SU-DHL-6 (cell line): Measurements from ENCODE around the gene ID2.

Source experiments
- H2AFZ ChIP-seq: fragments of 200-600 bp; sonication (generic); 2 replicates; pipeline ENCODE4 v1.6.1; 2014; ENCODE audit warnings: low read depth, mild to moderate bottlenecking, moderate library complexity, mixed read lengths, antibody characterized with exemption, low read length; ENCODE audit not compliant: severe bottlenecking
- H3F3A ChIP-seq: fragments of 200-600 bp; shearing (Covaris generic); 2 replicates; pipeline ENCODE4 v1.6.0; 2016; ENCODE audit warnings: antibody characterized with exemption, mild to moderate bottlenecking; ENCODE audit not compliant: insufficient read depth
- H3K27ac ChIP-seq: fragments of 200-600 bp; sonication (generic); 2 replicates; pipeline ENCODE4 v1.5.1; 2016; ENCODE audit warnings: low read depth, mild to moderate bottlenecking, low read length, moderate library complexity, mixed read lengths
- H3K27me3 ChIP-seq: fragments of 200-600 bp; sonication (generic), shearing (Covaris generic); 2 replicates; pipeline ENCODE4 v1.6.0; 2014; ENCODE audit warnings: mild to moderate bottlenecking, low read length
- H3K36me3 ChIP-seq: fragments of 200-600 bp; sonication (generic); 2 replicates; pipeline ENCODE4 v1.6.1; 2014; ENCODE audit warnings: mild to moderate bottlenecking, low read length, mixed read lengths
- H3K4me2 ChIP-seq: fragments of 300-600, 200-600 bp; shearing (Covaris generic), sonication (generic); 2 replicates; pipeline ENCODE4 v1.6.0; 2014; ENCODE audit warnings: low read length, low read depth, mild to moderate bottlenecking; ENCODE audit not compliant: poor library complexity, severe bottlenecking
- H3K4me3 ChIP-seq: fragments of 200-600 bp; sonication (generic); 2 replicates; pipeline ENCODE4 v1.5.1; 2014; ENCODE audit warnings: antibody characterized with exemption, low read length, mild to moderate bottlenecking, mixed read lengths; ENCODE audit not compliant: insufficient read depth, poor library complexity, severe bottlenecking
- H3K79me2 ChIP-seq: fragments of 200-600 bp; sonication (generic); 2 replicates; pipeline ENCODE4 v1.6.1; 2014; ENCODE audit warnings: mild to moderate bottlenecking, low read length, moderate library complexity; ENCODE audit not compliant: insufficient read depth
- H3K9ac ChIP-seq: fragments of 200-600 bp; sonication (generic); 2 replicates; pipeline ENCODE4 v1.7.0; 2014; ENCODE audit warnings: mild to moderate bottlenecking, low read length
- H3K9me2 ChIP-seq: fragments of 200-600 bp; sonication (generic); replicated peaks from 2 replicates; pipeline ENCODE4 v1.6.1; 2014; ENCODE audit warnings: low read length; ENCODE audit not compliant: insufficient read depth
- H3K9me3 ChIP-seq: fragments of 200-600 bp; sonication (generic); 2 replicates; pipeline ENCODE4 v1.6.1; 2014; ENCODE audit warnings: low read length, mixed read lengths; ENCODE audit not compliant: insufficient read depth
- H4K20me1 ChIP-seq: fragments of 200-600 bp; sonication (generic); 2 replicates; pipeline ENCODE4 v1.6.1; 2014; ENCODE audit warnings: low read depth, mild to moderate bottlenecking, antibody characterized with exemption, low read length, moderate library complexity, mixed read lengths
- CTCF ChIP-seq: fragments of 200-600 bp; sonication (generic); IDR thresholded peaks from one replicate; pipeline ENCODE4 v1.5.1; 2017; ENCODE audit warnings: antibody characterized with exemption, mild to moderate bottlenecking, low read length, moderate library complexity; ENCODE audit not compliant: insufficient read depth, poor library complexity, severe bottlenecking
- EZH2phosphoT487 ChIP-seq: fragments of 200-600 bp; sonication (generic), shearing (Covaris generic); conservative IDR thresholded peaks from 2 replicates; pipeline ENCODE4 v1.6.1; 2018; ENCODE audit warnings: mild to moderate bottlenecking, antibody characterized with exemption, low read length, moderate library complexity, mixed read lengths

ID2 gene

GRCh38 chr2:8681786-8682692 is at the start of gene ID2:
TSS of gene ID2 (plus strand) at chr2:8682056. CDS start at chr2:8682166, 110 bp downstream.
- Histone ChIP-seq H3K4me2 (peak within 1 kb of the TSS; percentile 93), H3F3A (peaks cover 27% of the 10 kb centered on the region), H2AFZ (peak within 1 kb of the TSS; percentile 58), H3K27ac (peak within 1 kb of the TSS; percentile 62), H3K9me3 (no peaks in the 10 kb centered on the region), H3K4me3 (peak within 1 kb of the TSS; percentile 77), H3K9me2 (no peaks in the 10 kb centered on the region), H3K79me2 (no peaks in the 10 kb centered on the region; the same call in 1 of the 2 replicates), H3K9ac (peak within 1 kb of the TSS; percentile 65), H3K36me3 (no peaks in the 10 kb centered on the region), H3K27me3 (no peaks in the 10 kb centered on the region), H4K20me1 (no peaks in the 10 kb centered on the region)
- TF ChIP-seq EZH2phosphoT487 (no peak), CTCF (no peak)

- H3K9me3 ChIP-seq: no peaks in the 10 kb centered on the region
- no peak overlapping the region for H3K9ac ChIP-seq
- no peak for TF ChIP-seq EZH2phosphoT487
- no peak for TF ChIP-seq CTCF
- H4K20me1 ChIP-seq: no peaks in the 10 kb centered on the region
- H3K79me2 ChIP-seq: no peaks in the 10 kb centered on the region
- no peak overlapping the region for H2AFZ ChIP-seq
- no peaks in the 10 kb centered on the region for H3F3A ChIP-seq
- no peak overlapping the region for H3K4me3 ChIP-seq
- H3K36me3 ChIP-seq: no peaks in the 10 kb centered on the region
- H3K4me2 ChIP-seq: no peak overlapping the region
- H3K27ac ChIP-seq: no peak overlapping the region
- H3K9me2 ChIP-seq: no peaks in the 10 kb centered on the region
- H3K27me3 ChIP-seq: no peaks in the 10 kb centered on the region
Observed at GRCh38 chr2:8632755-8633154, 49.1 kb upstream of the ID2 start.

- H3K9me2 ChIP-seq: no peaks in the 10 kb centered on the region
- no peak for TF ChIP-seq EZH2phosphoT487
- TF ChIP-seq CTCF: no peak
- no peak overlapping the region for H3K27ac ChIP-seq
- no peak overlapping the region for H3K9ac ChIP-seq
- no peak overlapping the region for H3K4me2 ChIP-seq
- no peaks in the 10 kb centered on the region for H3K79me2 ChIP-seq
- no peaks in the 10 kb centered on the region for H3K36me3 ChIP-seq
- H3K27me3 ChIP-seq: no peaks in the 10 kb centered on the region
- H4K20me1 ChIP-seq: no peaks in the 10 kb centered on the region
- H3F3A ChIP-seq: no peaks in the 10 kb centered on the region
- no peak overlapping the region for H2AFZ ChIP-seq
- no peaks in the 10 kb centered on the region for H3K9me3 ChIP-seq
- no peak overlapping the region for H3K4me3 ChIP-seq
Observed at GRCh38 chr2:8633186-8633734, 48.6 kb upstream of the ID2 start.
